Right lobe of liver (tissue), 4 donors: Measurements from ENCODE around the gene DUSP11.
A peak's percentile ranks its signal among the peaks of the same experiment; 100 is the strongest.

Experiments
- CTCF ChIP-seq, 4 donors: fragments of 200-600 bp in 3 of 4; fragments of 450-650 bp in 1 of 4; IDR thresholded peaks; one replicate each; pipeline versions ENCODE4 v1.5.1 to v1.8.0; 2016 to 2022; ENCODE audit warnings: antibody characterized with exemption in 4 of 4, mild to moderate bottlenecking in 2 of 4
- POLR2A ChIP-seq: fragments of 450-650 bp; IDR thresholded peaks from one replicate; pipeline ENCODE4 v1.6.1; 2017; ENCODE audit warnings: antibody characterized with exemption, mild to moderate bottlenecking
- donor health status: DM: no; HTN: no; CAD: no.
- donor health status: DM: no; HTN: no; CAD: no.
- donor health status: DM: no; HTN: yes; CAD: no.

- peak in 1 of 4 donors; percentile 2 for TF ChIP-seq CTCF (IDR thresholded peaks at IDR 0.05)
- no peak for TF ChIP-seq POLR2A
Measured at GRCh38 chr2:73780237-73780582, 307 bp upstream of the DUSP11 start.
